GM23248 (cell line): ENCODE measurements around the gene RPL36.

Source experiments
- EZH2 ChIP-seq: fragments of 200-600 bp; sonication (generic); IDR thresholded peaks from 2 replicates; pipeline ENCODE4 v1.6.1; 2018; ENCODE audit warnings: antibody characterized with exemption, mild to moderate bottlenecking; ENCODE audit not compliant: insufficient read depth, poor library complexity, severe bottlenecking
- EZH2phosphoT487 ChIP-seq: fragments of 200-600 bp; sonication (generic); IDR thresholded peaks from 2 replicates; pipeline ENCODE4 v1.6.1; 2018; ENCODE audit warnings: antibody characterized with exemption, moderate library complexity, mild to moderate bottlenecking, low read depth; ENCODE audit not compliant: insufficient read depth

- TF ChIP-seq EZH2 (no peak), EZH2phosphoT487 (no peak)
Observed at GRCh38 chr19:5677580-5677979, 12.5 kb upstream of the RPL36 start.
